Jurkat, Clone E6-1 (cell line): Measurements from ENCODE around the gene EXOC6B. TPM values are rescaled to one million over a fixed set of nuclear protein-coding genes. Genes with fewer than 3 reads are reported as not detected.
A peak's percentile ranks its signal among the peaks of the same experiment; 100 is the strongest.

Experiments
- DNase-seq: peaks from one replicate; pipeline ENCODE4 v3.0.0-alpha.2; 2011; ENCODE audit warnings: low read depth, low spot score
- H3K4me3 ChIP-seq: 2 replicates; pipeline ENCODE4 v1.5.1; 2011; ENCODE audit warnings: mild to moderate bottlenecking, low read length, control low read depth, moderate library complexity
- polyA plus RNA-seq: library from polyadenylated mRNA; unstranded; fragments of >200 nt; gene quantifications from one replicate; pipeline ENCODE4 v1.2.1, GENCODE V29; 2012; ENCODE audit warnings: missing spikeins; ENCODE audit not compliant: insufficient read length, insufficient read depth

EXOC6B gene
- 7.6 TPM for polyA plus RNA-seq

GRCh38 chr2:72825257-72826155 lies at the start of gene EXOC6B:
EXOC6B (minus strand) TSS chr2:72826033.
- peak; percentile 78 for DNase-seq
- H3K4me3 ChIP-seq, result peak within 1 kb of the TSS; percentile 76

- H3K4me3 ChIP-seq, result no peak overlapping the region
- no peak for DNase-seq
Observed at GRCh38 chr2:72871880-72872279, 46.0 kb upstream of the EXOC6B start.

GRCh38 chr2:72871060-72871459 lies 45.2 kb upstream of the EXOC6B start:
- no peak overlapping the region for H3K4me3 ChIP-seq

GRCh38 chr2:72864500-72864899 lies 38.7 kb upstream of the EXOC6B start:
- DNase-seq, result no peak
- no peak overlapping the region for H3K4me3 ChIP-seq

More at GRCh38 chr2:72871060-72871459, 45.2 kb upstream of the EXOC6B start:
- no peak for DNase-seq

GRCh38 chr2:72863046-72863445 lies 37.2 kb upstream of the EXOC6B start:
- DNase-seq, result no peak

GRCh38 chr2:72862239-72862988 lies 36.6 kb upstream of the EXOC6B start:
- H3K4me3 ChIP-seq, result peak overlapping the region; percentile 42
- peak; percentile 80 for DNase-seq

More at GRCh38 chr2:72863046-72863445, 37.2 kb upstream of the EXOC6B start:
- H3K4me3 ChIP-seq, result peak overlapping the region; percentile 9; the same call in 1 of the 2 replicates

- peak; percentile 49 for DNase-seq
Observed at GRCh38 chr2:72859831-72860262, 34.0 kb upstream of the EXOC6B start.

GRCh38 chr2:72851333-72851732 lies 25.5 kb upstream of the EXOC6B start:
- no peak overlapping the region for H3K4me3 ChIP-seq

More at GRCh38 chr2:72859831-72860262, 34.0 kb upstream of the EXOC6B start:
- no peak overlapping the region for H3K4me3 ChIP-seq

GRCh38 chr2:72849138-72849462 lies 23.3 kb upstream of the EXOC6B start:
- no peak for DNase-seq
- no peak overlapping the region for H3K4me3 ChIP-seq

More at GRCh38 chr2:72851333-72851732, 25.5 kb upstream of the EXOC6B start:
- no peak for DNase-seq

- no peak overlapping the region for H3K4me3 ChIP-seq
- no peak for DNase-seq
Observed at GRCh38 chr2:72848436-72849137, 22.8 kb upstream of the EXOC6B start.

GRCh38 chr2:72847534-72848315 lies 21.9 kb upstream of the EXOC6B start:
- no peak for DNase-seq
- no peak overlapping the region for H3K4me3 ChIP-seq

- H3K4me3 ChIP-seq, result no peak overlapping the region
- no peak for DNase-seq
Observed at GRCh38 chr2:72846171-72847095, 20.6 kb upstream of the EXOC6B start.

- no peak overlapping the region for H3K4me3 ChIP-seq
- DNase-seq, result no peak
Observed at GRCh38 chr2:72843301-72843700, 17.5 kb upstream of the EXOC6B start.

GRCh38 chr2:72841462-72842125 lies 15.8 kb upstream of the EXOC6B start:
- no peak overlapping the region for H3K4me3 ChIP-seq
- no peak for DNase-seq

- no peak overlapping the region for H3K4me3 ChIP-seq
- no peak for DNase-seq
Observed at GRCh38 chr2:72840066-72840465, 14.2 kb upstream of the EXOC6B start.

GRCh38 chr2:72837171-72837570 lies 11.3 kb upstream of the EXOC6B start:
- no peak for DNase-seq
- H3K4me3 ChIP-seq, result no peak overlapping the region

- no peak for DNase-seq
- no peak overlapping the region for H3K4me3 ChIP-seq
Observed at GRCh38 chr2:72835403-72835802, 9.6 kb upstream of the EXOC6B start.
